ENCODE measurements around the gene CABCOCO1.

Gene CABCOCO1

GRCh38 chr10:61640856-61641255, 21.9 kb upstream of the CABCOCO1 start:
- no peaks in the 10 kb centered on the region for H4K20me1 ChIP-seq (ENCODE audit: insufficient read depth, low read length)
- no peaks in the 10 kb centered on the region for H3K4me1 ChIP-seq (ENCODE audit: low read length)
- no peak for TF ChIP-seq EZH2phosphoT487 (IDR thresholded peaks at IDR 0.05; ENCODE audit: low read depth)
- TF ChIP-seq CTCF (IDR thresholded peaks at IDR 0.05; ENCODE audit: low read depth, low read length): no peak
- H3K4me2 ChIP-seq (ENCODE audit: low read length): no peak overlapping the region
- no peaks in the 10 kb centered on the region for H3K36me3 ChIP-seq (replicated peaks; ENCODE audit: low read depth, low read length)
- H3K4me3 ChIP-seq (ENCODE audit: low read length): no peak overlapping the region
- H3K79me2 ChIP-seq (ENCODE audit: low read length): no peaks in the 10 kb centered on the region
- no peak overlapping the region for H2AFZ ChIP-seq (ENCODE audit: low read depth, low read length)
- no peak overlapping the region for H3K27ac ChIP-seq (ENCODE audit: low read length)
- no peaks in the 10 kb centered on the region for H3K9me3 ChIP-seq (ENCODE audit: insufficient read depth, low read length)
- H3K27me3 ChIP-seq (ENCODE audit: low read depth, low read length): no peaks in the 10 kb centered on the region
- no peak overlapping the region for H3K9ac ChIP-seq (ENCODE audit: low read length)

GRCh38 chr10:61642150-61642571, 20.6 kb upstream of the CABCOCO1 start:
- Histone ChIP-seq H2AFZ (ENCODE audit: low read depth, low read length) (no peak overlapping the region), H3K9me3 (ENCODE audit: insufficient read depth, low read length) (no peaks in the 10 kb centered on the region), H3K4me2 (ENCODE audit: low read length) (no peak overlapping the region), H3K4me1 (ENCODE audit: low read length) (no peaks in the 10 kb centered on the region), H3K27me3 (ENCODE audit: low read depth, low read length) (no peaks in the 10 kb centered on the region), H3K27ac (ENCODE audit: low read length) (no peak overlapping the region), H3K79me2 (ENCODE audit: low read length) (no peaks in the 10 kb centered on the region), H3K4me3 (ENCODE audit: low read length) (no peak overlapping the region), H4K20me1 (ENCODE audit: insufficient read depth, low read length) (no peaks in the 10 kb centered on the region), H3K9ac (ENCODE audit: low read length) (no peak overlapping the region), H3K36me3 (replicated peaks; ENCODE audit: low read depth, low read length) (no peaks in the 10 kb centered on the region)
- TF ChIP-seq EZH2phosphoT487 (IDR thresholded peaks at IDR 0.05; ENCODE audit: low read depth) (no peak), CTCF (IDR thresholded peaks at IDR 0.05; ENCODE audit: low read depth, low read length) (no peak)

GRCh38 chr10:61642676-61643075, 20.1 kb upstream of the CABCOCO1 start:
- H3K27me3 ChIP-seq (ENCODE audit: low read depth, low read length): no peaks in the 10 kb centered on the region
- no peak overlapping the region for H3K27ac ChIP-seq (ENCODE audit: low read length)
- H3K36me3 ChIP-seq (replicated peaks; ENCODE audit: low read depth, low read length): no peaks in the 10 kb centered on the region
- no peak overlapping the region for H3K4me2 ChIP-seq (ENCODE audit: low read length)
- H4K20me1 ChIP-seq (ENCODE audit: insufficient read depth, low read length): no peaks in the 10 kb centered on the region
- H3K4me1 ChIP-seq (ENCODE audit: low read length): no peaks in the 10 kb centered on the region
- no peak overlapping the region for H2AFZ ChIP-seq (ENCODE audit: low read depth, low read length)
- H3K4me3 ChIP-seq (ENCODE audit: low read length): no peak overlapping the region
- no peak for TF ChIP-seq EZH2phosphoT487 (IDR thresholded peaks at IDR 0.05; ENCODE audit: low read depth)
- TF ChIP-seq CTCF (IDR thresholded peaks at IDR 0.05; ENCODE audit: low read depth, low read length): no peak
- H3K9me3 ChIP-seq (ENCODE audit: insufficient read depth, low read length): no peaks in the 10 kb centered on the region
- no peaks in the 10 kb centered on the region for H3K79me2 ChIP-seq (ENCODE audit: low read length)
- H3K9ac ChIP-seq (ENCODE audit: low read length): no peak overlapping the region

GRCh38 chr10:61643316-61643751, 19.4 kb upstream of the CABCOCO1 start:
- Histone ChIP-seq H3K27ac (ENCODE audit: low read length) (no peak overlapping the region), H3K79me2 (ENCODE audit: low read length) (no peaks in the 10 kb centered on the region), H3K4me2 (ENCODE audit: low read length) (no peak overlapping the region)

More at GRCh38 chr10:61643316-61643751, 19.4 kb upstream of the CABCOCO1 start:
- no peaks in the 10 kb centered on the region for H3K27me3 ChIP-seq (ENCODE audit: low read depth, low read length)
- H3K4me3 ChIP-seq (ENCODE audit: low read length): no peak overlapping the region
- H3K36me3 ChIP-seq (replicated peaks; ENCODE audit: low read depth, low read length): no peaks in the 10 kb centered on the region
- TF ChIP-seq CTCF (IDR thresholded peaks at IDR 0.05; ENCODE audit: low read depth, low read length) (no peak), EZH2phosphoT487 (IDR thresholded peaks at IDR 0.05; ENCODE audit: low read depth) (no peak)
- no peaks in the 10 kb centered on the region for H3K9me3 ChIP-seq (ENCODE audit: insufficient read depth, low read length)
- no peaks in the 10 kb centered on the region for H3K4me1 ChIP-seq (ENCODE audit: low read length)
- H3K9ac ChIP-seq (ENCODE audit: low read length): no peak overlapping the region
- H4K20me1 ChIP-seq (ENCODE audit: insufficient read depth, low read length): no peaks in the 10 kb centered on the region
- no peak overlapping the region for H2AFZ ChIP-seq (ENCODE audit: low read depth, low read length)
